DOHH2 (cell line): ENCODE measurements around the gene MTCL1.

ENCODE experiments used
- H3F3A ChIP-seq: fragments of 200-600 bp; sonication (generic), shearing (Covaris generic); 2 replicates; pipeline ENCODE4 v1.6.0; 2016; ENCODE audit warnings: antibody characterized with exemption, mild to moderate bottlenecking; ENCODE audit not compliant: control insufficient read depth, insufficient read depth
- H3K27ac ChIP-seq: fragments of 200-600 bp; sonication (generic); 2 replicates; pipeline ENCODE4 v1.5.1; 2014; ENCODE audit warnings: low read depth, mild to moderate bottlenecking, low read length, moderate library complexity
- H3K27me3 ChIP-seq: fragments of 200-600 bp; sonication (generic); 2 replicates; pipeline ENCODE4 v1.6.1; 2014; ENCODE audit warnings: mild to moderate bottlenecking, low read length, mixed read lengths; ENCODE audit not compliant: control insufficient read depth
- H3K36me3 ChIP-seq: fragments of 200-600 bp; sonication (generic); 2 replicates; pipeline ENCODE4 v1.6.1; 2014; ENCODE audit warnings: mild to moderate bottlenecking, low read length, moderate library complexity, mixed read lengths; ENCODE audit not compliant: control insufficient read depth
- H3K4me1 ChIP-seq: fragments of 200-600 bp; sonication (generic); 2 replicates; pipeline ENCODE4 v1.6.1; 2014; ENCODE audit warnings: mild to moderate bottlenecking, low read length, mixed read lengths; ENCODE audit not compliant: control insufficient read depth
- H3K4me2 ChIP-seq: fragments of 200-600 bp; sonication (generic); 2 replicates; pipeline ENCODE4 v1.6.0; 2014; ENCODE audit warnings: mild to moderate bottlenecking, low read length, moderate library complexity
- H3K4me3 ChIP-seq: fragments of 200-600 bp; sonication (generic); 2 replicates; pipeline ENCODE4 v1.5.1; 2014; ENCODE audit warnings: mild to moderate bottlenecking, low read length, mixed read lengths
- H3K79me2 ChIP-seq: fragments of 200-600 bp; sonication (generic); 2 replicates; pipeline ENCODE4 v1.6.1; 2014; ENCODE audit warnings: mild to moderate bottlenecking, low read length, mixed read lengths; ENCODE audit not compliant: control insufficient read depth
- H3K9me2 ChIP-seq: fragments of 200-600 bp; sonication (generic); replicated peaks from 2 replicates; pipeline ENCODE4 v1.6.1; 2014; ENCODE audit warnings: mild to moderate bottlenecking, low read length, mixed read lengths; ENCODE audit not compliant: control insufficient read depth
- H3K9me3 ChIP-seq: fragments of 200-600 bp; sonication (generic); 2 replicates; pipeline ENCODE4 v1.6.1; 2014; ENCODE audit warnings: antibody characterized with exemption, low read length, mixed read lengths; ENCODE audit not compliant: control insufficient read depth, insufficient read depth
- H4K20me1 ChIP-seq: fragments of 200-600 bp; sonication (generic); 2 replicates; pipeline ENCODE4 v1.6.0; 2014; ENCODE audit warnings: low read depth, mild to moderate bottlenecking, antibody characterized with exemption, low read length, moderate library complexity; ENCODE audit not compliant: control insufficient read depth, insufficient read depth
- EZH2phosphoT487 ChIP-seq: fragments of 200-600 bp; sonication (generic); IDR thresholded peaks from 2 replicates; pipeline ENCODE4 v1.6.1; 2017; ENCODE audit warnings: borderline replicate concordance, mild to moderate bottlenecking, antibody characterized with exemption, low read length, moderate library complexity, mixed read lengths
- TF ChIP-seq, protein P1 (sequence below): fragments of 200-600 bp; sonication (generic); IDR thresholded peaks from one replicate; pipeline ENCODE4 v1.5.1; 2014; ENCODE audit warnings: antibody characterized with exemption, mild to moderate bottlenecking, low read depth, low read length; ENCODE audit not compliant: poor library complexity, severe bottlenecking

Gene MTCL1

DNA sequence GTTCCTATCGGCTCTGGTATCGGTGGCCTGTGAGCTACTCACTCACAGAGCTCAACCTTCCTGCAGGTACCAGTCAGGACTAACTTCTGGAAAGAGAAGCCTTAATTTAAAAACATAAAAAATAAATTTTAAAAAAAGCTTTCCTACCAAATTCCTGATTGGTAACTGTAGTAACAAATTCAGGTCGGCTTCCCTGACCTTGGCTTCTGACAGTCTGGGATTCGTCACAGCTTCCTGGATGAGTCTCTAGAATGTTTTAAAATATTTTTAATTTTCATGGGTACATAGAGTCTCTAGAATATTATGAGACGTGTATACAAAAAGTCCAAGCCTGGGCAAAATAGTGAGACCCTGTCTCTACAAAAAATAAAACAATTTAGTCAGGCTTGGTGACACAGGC is 45.0 kb upstream of the MTCL1 start:
- Histone ChIP-seq H3K9me3 (no peaks in the 10 kb centered on the region), H3K4me1 (peaks cover 9% of the 10 kb centered on the region), H3K4me2 (no peak overlapping the region), H3K27me3 (no peaks in the 10 kb centered on the region), H3K79me2 (no peaks in the 10 kb centered on the region), H3F3A (no peaks in the 10 kb centered on the region), H3K9me2 (no peaks in the 10 kb centered on the region), H3K36me3 (no peaks in the 10 kb centered on the region), H3K27ac (no peak overlapping the region), H3K4me3 (no peak overlapping the region), H4K20me1 (no peaks in the 10 kb centered on the region)
- TF ChIP-seq, protein P1, sequence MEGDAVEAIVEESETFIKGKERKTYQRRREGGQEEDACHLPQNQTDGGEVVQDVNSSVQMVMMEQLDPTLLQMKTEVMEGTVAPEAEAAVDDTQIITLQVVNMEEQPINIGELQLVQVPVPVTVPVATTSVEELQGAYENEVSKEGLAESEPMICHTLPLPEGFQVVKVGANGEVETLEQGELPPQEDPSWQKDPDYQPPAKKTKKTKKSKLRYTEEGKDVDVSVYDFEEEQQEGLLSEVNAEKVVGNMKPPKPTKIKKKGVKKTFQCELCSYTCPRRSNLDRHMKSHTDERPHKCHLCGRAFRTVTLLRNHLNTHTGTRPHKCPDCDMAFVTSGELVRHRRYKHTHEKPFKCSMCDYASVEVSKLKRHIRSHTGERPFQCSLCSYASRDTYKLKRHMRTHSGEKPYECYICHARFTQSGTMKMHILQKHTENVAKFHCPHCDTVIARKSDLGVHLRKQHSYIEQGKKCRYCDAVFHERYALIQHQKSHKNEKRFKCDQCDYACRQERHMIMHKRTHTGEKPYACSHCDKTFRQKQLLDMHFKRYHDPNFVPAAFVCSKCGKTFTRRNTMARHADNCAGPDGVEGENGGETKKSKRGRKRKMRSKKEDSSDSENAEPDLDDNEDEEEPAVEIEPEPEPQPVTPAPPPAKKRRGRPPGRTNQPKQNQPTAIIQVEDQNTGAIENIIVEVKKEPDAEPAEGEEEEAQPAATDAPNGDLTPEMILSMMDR, result no peak
- no peak for TF ChIP-seq EZH2phosphoT487

DNA sequence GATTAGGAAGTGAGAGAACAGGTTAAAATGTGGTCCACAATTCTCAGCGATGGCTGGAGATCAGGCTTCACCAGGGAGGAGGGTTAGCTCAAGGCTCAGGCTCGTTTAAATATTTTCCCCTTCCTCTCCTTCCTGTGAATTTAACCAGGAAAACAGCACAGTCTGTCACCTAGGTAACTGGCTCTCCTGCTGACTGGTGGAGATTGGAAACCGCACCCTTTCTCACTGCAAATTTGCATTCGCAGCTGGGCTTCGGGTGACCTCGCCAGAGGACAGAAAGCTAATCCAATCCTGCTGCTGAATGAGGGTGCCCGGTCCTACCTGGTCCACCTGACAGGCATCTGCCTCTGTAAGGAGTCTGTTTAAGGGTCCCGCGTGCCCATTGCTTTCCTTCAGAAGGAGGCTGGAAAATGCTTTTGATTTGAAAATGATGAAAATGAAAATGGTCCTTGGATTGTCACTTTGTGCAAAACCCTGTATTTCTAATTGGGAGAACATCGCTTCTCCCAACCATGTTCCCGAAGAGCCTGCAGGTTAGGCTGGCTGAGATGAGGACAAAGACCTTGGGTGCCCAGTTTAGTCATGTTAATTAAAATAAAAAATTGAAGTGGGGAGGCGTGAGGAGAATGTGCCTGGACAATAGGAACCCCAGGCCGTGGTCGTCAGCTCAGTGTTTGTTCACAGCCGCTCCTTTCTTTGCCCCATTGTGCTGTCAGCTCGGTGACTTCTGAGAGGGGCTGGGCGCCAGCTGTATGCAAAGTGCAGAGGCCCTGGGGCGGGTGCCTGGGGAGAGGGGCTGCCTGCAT is 43.4 kb upstream of the MTCL1 start:
- Histone ChIP-seq H3K4me1 (peaks cover 9% of the 10 kb centered on the region), H3K4me2 (peak overlapping the region; percentile 27), H3K9me2 (no peaks in the 10 kb centered on the region), H3K9me3 (no peaks in the 10 kb centered on the region), H4K20me1 (no peaks in the 10 kb centered on the region), H3F3A (no peaks in the 10 kb centered on the region), H3K36me3 (no peaks in the 10 kb centered on the region), H3K4me3 (no peak overlapping the region), H3K79me2 (no peaks in the 10 kb centered on the region), H3K27me3 (no peaks in the 10 kb centered on the region), H3K27ac (no peak overlapping the region)
- no peak for TF ChIP-seq EZH2phosphoT487
- TF ChIP-seq, protein P1, result no peak

DNA sequence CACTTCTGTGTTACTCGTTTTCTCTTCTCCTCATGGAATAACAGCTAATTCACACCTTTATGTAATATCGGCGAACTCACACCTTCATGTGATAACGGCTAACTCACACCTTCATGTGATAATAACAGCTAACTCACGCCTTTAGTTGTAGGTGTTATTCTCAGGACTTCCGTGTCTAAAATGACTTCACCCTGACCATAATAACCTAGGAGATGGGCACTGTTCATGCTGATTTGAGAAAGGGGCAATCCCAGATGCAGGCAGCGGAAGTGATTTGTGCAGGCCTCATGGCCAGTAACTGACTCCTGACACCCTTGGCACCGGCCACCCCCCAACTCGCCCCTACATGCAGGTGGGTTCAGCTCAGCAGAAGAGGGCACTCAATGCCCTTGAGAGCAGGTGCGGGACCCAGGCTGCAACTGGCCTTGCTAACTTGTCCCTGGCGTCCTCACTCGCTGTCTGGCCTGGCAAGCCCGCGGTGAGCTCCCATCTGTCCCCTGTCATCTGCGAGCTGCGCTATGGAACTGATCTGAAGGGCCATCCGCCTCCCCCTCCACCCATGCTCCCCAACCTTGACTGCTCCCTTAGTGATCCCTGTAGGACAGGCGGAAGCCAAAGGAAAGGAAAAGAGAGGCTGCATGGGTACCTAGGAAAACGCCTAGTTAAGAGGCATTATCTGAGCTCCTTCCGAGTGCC is 42.6 kb upstream of the MTCL1 start:
- H3K27ac ChIP-seq, result no peak overlapping the region
- peaks cover 9% of the 10 kb centered on the region for H3K4me1 ChIP-seq
- no peak overlapping the region for H3K4me2 ChIP-seq
- no peak overlapping the region for H3K4me3 ChIP-seq
- no peaks in the 10 kb centered on the region for H3F3A ChIP-seq
- H3K9me2 ChIP-seq, result no peaks in the 10 kb centered on the region
- no peaks in the 10 kb centered on the region for H3K27me3 ChIP-seq
- no peaks in the 10 kb centered on the region for H3K9me3 ChIP-seq
- no peaks in the 10 kb centered on the region for H3K36me3 ChIP-seq
- TF ChIP-seq, protein P1, result no peak
- TF ChIP-seq EZH2phosphoT487, result no peak
- H4K20me1 ChIP-seq, result no peaks in the 10 kb centered on the region
- no peaks in the 10 kb centered on the region for H3K79me2 ChIP-seq
